NCI-H2171 (cell line): ENCODE results near the gene GTSE1.
A peak's percentile ranks its signal among the peaks of the same experiment; 100 is the strongest.

Source experiments
- DNase-seq: peaks from one replicate; lab custom pipeline; 2025; lab: John Stamatoyannopoulos, UW

The GTSE1 gene

GRCh38 chr22:46366801-46367706 is 70.4 kb downstream of the GTSE1 start:
- no peak for DNase-seq

GRCh38 chr22:46367707-46368191 is 71.1 kb downstream of the GTSE1 start:
- DNase-seq = peak; percentile 73

- no peak for DNase-seq
Measured at GRCh38 chr22:46368422-46368821, 71.8 kb downstream of the GTSE1 start.

DNA sequence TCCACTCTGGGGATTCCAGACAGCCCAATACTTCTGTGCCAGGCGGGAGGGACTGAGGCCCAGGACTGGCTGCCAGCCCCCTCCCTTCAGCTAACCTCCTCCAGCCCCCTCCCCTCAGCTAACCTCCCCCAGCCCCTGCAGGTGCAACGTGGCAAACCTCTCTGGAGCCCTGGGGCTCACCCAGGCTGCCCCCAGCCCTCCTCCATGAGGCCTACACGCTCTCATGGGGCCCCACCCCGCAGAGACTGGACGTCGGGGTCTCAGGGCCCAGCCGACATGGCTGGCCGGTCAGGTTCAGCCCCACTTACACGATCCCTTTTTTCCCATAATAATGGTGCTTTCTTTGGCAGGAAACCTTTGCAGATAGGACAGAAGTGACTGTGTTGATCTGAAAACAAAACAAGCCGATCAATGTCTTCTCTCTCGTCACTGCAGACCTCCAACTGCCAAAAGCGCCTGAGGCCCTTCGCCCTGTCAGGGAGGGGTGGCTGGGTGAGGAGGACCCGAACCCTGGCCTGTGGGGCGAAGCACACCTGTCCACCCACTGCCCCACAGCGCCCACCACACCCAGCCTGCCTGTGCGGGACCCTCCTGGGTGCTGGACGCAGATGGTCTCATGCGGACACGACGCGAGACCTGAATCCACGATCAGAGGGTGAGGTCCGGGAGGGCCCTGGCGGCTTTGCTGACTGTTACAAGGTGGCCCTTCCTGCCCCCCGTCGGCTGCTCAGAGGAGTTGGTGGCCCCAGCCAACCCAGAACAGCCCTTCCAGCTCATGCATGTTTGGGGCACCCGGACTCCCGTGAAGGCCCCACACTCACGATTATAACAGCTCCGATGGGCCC is 72.4 kb downstream of the GTSE1 start:
- no peak for DNase-seq

DNA sequence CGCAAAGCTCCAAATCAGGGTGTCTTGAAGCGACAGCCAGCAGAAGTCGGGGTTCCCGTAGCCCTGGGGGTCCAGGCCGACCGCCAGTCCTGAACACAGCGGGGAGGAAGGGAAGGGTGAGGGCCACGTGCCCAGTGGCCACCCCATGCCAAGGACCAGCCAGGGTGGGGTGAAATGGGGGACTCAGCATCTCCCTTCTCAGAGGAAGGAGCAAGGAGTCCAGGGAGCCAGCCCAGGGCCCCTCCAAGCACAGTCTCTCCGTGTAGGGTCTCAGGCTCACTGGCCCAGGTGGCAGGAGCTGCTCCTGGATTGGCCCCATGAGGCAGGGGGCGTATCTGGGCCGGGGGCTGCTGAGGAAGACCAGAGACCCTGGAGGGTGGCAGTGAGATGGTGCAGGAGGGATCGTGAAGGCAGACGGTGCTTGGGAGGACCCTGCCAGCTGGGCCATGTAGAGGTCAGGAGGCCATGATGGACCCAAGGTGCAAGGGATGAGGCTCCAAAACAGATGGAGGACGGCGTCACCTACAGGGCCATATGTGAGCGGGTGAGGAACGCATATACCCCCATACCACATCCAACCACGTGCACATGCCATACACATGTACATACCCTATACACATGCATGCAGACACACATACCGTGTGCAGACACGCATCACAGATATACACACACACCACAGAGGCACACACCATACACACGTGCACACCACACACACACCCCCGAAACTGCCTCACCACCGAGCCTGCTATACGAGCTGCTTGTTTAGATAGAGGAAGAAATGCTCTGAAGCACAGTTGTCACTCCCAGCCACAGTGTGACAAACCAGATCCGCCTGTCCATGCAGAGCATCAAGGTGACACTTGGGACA is 73.3 kb downstream of the GTSE1 start:
- no peak for DNase-seq

- no peak for DNase-seq
Measured at GRCh38 chr22:46370584-46371291, 74.1 kb downstream of the GTSE1 start.

DNA sequence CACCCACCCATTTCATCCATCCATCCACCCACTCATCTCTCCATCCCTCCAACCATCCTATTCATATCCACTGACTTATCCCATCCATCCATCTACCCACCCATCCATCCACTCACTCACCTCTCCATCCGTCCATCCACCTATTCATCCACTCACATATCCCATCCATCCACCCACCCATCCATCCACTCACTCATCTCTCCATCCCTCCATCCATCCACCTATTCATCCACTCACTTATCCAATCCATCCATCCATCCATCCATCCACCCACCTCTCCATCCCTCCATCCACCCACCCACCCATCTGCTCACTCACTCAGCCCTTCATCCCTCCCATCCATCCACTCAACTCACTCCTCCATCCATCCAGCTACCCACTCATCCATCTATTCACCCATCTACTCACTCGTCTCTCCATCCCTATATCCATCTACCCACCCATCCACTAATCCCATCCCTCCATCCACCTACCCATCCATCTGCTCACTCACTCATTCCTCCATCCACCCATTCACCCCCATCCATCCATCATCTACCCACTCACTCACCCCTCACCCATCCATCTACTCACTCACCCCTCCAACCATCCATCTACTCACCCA is 75.1 kb downstream of the GTSE1 start:
- DNase-seq = no peak

DNA sequence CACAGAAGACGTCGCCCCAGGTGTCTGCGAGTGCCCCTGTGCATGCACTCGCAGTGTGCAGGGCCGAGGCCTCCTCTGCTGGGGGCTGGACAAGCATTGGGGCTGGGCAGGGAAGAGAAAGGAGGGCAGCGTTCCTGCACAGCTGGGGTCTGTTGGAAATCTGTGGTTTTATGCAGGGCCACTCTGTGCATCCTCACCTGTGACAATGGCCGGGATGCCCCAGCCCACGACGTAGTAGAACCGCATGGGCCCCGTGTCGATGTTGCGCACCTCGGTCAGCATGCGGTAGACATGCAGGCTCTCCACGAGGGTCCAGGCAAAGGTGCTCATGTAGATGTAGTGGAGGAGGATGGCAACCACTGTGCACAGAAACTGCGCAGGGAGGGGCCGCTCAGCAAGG is 76.0 kb downstream of the GTSE1 start:
- DNase-seq = no peak

DNA sequence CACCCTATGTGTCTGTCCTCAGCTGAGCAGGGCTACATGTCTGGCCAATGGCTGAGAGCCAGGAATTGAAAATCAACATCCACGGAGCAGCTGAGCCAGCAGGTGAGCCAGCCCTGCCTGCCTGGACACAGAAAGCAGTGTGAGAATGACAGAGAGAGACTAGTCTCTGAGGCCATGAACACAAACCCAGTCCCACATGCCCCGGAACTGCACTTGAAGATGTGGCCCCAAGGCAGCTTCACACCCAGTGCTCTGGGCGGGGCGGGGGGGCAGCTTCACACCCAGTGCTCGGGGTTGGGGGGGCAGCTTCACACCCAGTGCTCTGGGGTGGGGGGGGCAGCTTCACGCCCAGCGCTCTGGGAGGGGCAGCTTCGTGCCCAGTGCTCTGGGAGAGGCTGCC is 76.5 kb downstream of the GTSE1 start:
- no peak for DNase-seq

DNA sequence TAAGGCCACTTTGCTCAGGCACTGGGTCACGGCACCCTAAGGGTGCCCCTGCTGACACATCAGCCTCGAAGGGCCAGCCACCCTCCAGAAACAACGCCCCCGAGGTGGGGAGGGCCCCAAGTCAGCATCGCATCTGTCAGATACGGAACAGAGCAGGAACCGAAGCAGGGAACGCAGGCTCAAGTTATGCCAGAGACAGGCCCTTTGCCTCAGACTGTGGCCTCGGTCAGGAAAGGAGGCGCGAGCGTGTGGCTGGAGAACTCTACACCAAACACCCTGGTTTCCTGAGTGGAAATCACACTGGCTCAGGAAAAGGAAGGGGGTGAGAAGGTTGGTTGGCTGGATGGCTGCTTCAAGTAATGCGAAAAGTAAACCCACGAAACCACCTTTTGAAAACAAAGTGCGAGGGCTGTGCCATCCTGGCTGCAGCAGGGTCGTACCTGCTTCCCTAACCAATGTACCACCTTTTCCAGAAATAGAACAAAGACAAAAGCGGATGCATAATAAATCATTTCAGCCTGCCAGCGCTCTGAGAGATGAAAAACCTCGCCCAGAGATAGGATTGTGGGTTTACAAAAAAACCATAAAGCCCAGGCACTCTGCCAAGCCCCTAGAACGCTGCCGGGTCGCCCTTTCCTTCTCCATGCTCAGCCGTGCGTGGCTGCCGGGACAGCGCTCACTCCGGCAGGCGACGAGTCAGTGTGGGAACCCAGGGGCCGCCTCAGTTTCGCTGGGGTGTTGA is 77.4 kb downstream of the GTSE1 start:
- DNase-seq = peak; percentile 14

GRCh38 chr22:46374663-46375474 is 78.2 kb downstream of the GTSE1 start:
- DNase-seq = no peak

DNA sequence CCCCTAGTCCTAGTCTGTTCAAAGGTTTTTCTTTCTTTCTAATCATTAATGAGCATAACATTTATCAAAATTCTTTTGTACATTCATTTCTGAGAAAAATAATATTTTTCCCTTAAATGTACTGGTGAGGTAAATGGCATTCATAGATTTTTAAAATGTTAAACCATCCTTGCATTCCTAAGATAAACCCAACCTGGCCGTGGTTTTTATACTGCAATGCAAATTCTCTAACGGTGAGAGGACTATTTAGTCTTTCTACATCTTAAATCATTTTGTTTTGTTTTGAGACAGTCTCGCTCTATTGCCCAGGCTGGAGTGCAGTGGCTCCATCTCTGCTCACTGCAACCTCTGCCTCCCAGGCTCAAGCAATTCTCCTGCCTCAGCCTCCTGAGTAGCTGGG is 79.4 kb downstream of the GTSE1 start:
- DNase-seq = no peak

- no peak for DNase-seq
Measured at GRCh38 chr22:46376908-46377524, 80.3 kb downstream of the GTSE1 start.

DNA sequence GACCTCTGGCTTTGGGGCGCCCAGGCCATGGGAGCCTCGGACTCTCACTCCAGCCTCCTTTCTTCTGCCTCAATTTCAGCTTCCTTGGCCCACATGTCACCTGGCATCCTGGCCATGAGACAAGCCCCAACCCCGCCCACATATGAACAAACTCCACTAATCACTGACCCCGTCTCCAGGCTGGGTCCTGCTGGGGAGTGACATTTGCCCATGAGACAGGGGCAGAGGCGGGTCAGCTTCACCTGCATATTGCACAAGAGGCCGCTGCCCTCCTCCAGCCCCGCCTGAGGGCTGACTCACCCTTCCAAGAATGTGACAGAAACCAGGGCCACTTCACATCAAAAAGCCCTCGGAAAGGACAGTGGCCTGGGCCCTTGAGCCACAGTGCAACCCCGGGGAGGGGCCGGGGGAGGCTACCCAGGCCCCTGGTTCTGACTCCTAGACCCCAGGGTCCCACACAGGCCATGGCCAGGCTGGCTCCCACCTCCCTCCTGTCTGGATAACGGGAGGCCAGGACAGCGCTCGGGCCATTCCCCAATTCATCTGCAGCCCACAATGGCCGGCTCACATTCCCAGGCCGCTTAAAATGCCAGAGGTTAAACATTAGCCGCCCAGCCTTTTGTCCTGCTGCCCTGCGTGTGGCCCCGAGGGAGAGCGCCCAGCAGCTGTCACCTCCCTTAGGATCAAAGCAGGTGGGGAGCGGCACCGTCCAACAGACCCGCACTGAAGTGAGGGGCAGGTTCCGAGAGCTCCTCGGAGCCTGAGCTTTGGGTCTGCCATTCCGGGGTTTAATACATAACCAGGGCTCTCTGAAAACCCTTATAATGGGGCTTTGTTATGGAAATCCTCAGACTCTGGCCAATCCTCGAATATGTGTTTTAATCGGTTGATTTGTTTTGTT is 81.1 kb downstream of the GTSE1 start:
- no peak for DNase-seq

- no peak for DNase-seq
Measured at GRCh38 chr22:46378426-46379065, 81.9 kb downstream of the GTSE1 start.

- DNase-seq = no peak
Measured at GRCh38 chr22:46379066-46379930, 82.6 kb downstream of the GTSE1 start.
